GM18951 (cell line): ENCODE measurements around the gene ALG6.

Source experiments
- POLR2A ChIP-seq: IDR thresholded peaks from 4 replicates; pipeline ENCODE4 v1.6.1; 2011; ENCODE audit warnings: mild to moderate bottlenecking; ENCODE audit not compliant: insufficient read length, insufficient read depth; ENCODE audit errors: extremely low read depth
- in situ Hi-C: fragments of 300-500 bp; cut with MboI; formaldehyde crosslinking; loops from one replicate; pipeline ENCODE4 v1.12.0; 2022; ENCODE audit warnings: low sequenced_read_pairs, mixed read lengths, inconsistent platforms; ENCODE audit not compliant: unreplicated experiment

ALG6 gene

GRCh38 chr1:63367215-63368103 is at the start of gene ALG6:
TSS of gene ALG6 (plus strand) at chr1:63367627. CDS start at chr1:63370978, 3,351 bp downstream.
- peak; percentile 97 for TF ChIP-seq POLR2A
- in situ Hi-C loops, result no loop called here

GRCh38 chr1:63317817-63318152 is 49.6 kb upstream of the ALG6 start:
- TF ChIP-seq POLR2A, result no peak
- in situ Hi-C loops, result no loop called here

- no peak for TF ChIP-seq POLR2A
- in situ Hi-C loops, result no loop called here
Measured at GRCh38 chr1:63318201-63318979, 49.0 kb upstream of the ALG6 start.

GRCh38 chr1:63319046-63320021 is 48.1 kb upstream of the ALG6 start:
- in situ Hi-C loops, result no loop called here
- no peak for TF ChIP-seq POLR2A

GRCh38 chr1:63320022-63320721 is 47.3 kb upstream of the ALG6 start:
- no peak for TF ChIP-seq POLR2A
- in situ Hi-C loops, result no loop called here

- in situ Hi-C loops, result no loop called here
- TF ChIP-seq POLR2A, result no peak
Measured at GRCh38 chr1:63321066-63321784, 46.2 kb upstream of the ALG6 start.

- no peak for TF ChIP-seq POLR2A
- in situ Hi-C loops, result no loop called here
Measured at GRCh38 chr1:63321785-63322113, 45.7 kb upstream of the ALG6 start.

GRCh38 chr1:63322114-63322943 is 45.1 kb upstream of the ALG6 start, which contains the start of gene FOXD3:
TSS of gene FOXD3 (plus strand) at chr1:63322567. CDS start at chr1:63323059, 492 bp downstream.
- in situ Hi-C loops, result no loop called here
- TF ChIP-seq POLR2A, result no peak

- in situ Hi-C loops, result no loop called here
- no peak for TF ChIP-seq POLR2A
Measured at GRCh38 chr1:63322944-63323864, 44.2 kb upstream of the ALG6 start.
